HepG2 (cell line): Measurements from ENCODE around the gene COPS4. TPM values are rescaled to one million over a fixed set of nuclear protein-coding genes. Genes with fewer than 3 reads are reported as not detected.

Experiments
- BCLAF1 ChIP-seq: fragments of 450-650 bp; IDR thresholded peaks from 2 replicates; pipeline ENCODE4 v1.6.1; 2017; ENCODE audit warnings: mild to moderate bottlenecking
- FOXM1 ChIP-seq: sonication (generic); formaldehyde crosslinking; IDR thresholded peaks from 2 replicates; pipeline ENCODE4 v1.5.0; 2020; ENCODE audit warnings: missing genetic modification reagents
- ISX ChIP-seq: sonication (generic); formaldehyde crosslinking; conservative IDR thresholded peaks from 2 replicates; pipeline ENCODE4 v1.5.0; 2020; ENCODE audit warnings: missing genetic modification reagents
- LCORL ChIP-seq, 2 experiments: fragments of 450-650 bp in 1 of 2; sonication (generic) in 1 of 2; formaldehyde crosslinking in 1 of 2; IDR thresholded peaks; 2 replicates each; pipeline versions ENCODE4 v1.5.0 to v1.6.1; 2017 to 2020; ENCODE audit warnings: antibody characterized with exemption in 1 of 2, missing genetic modification reagents in 1 of 2
- MXD1 ChIP-seq: sonication (generic); formaldehyde crosslinking; IDR thresholded peaks from 2 replicates; pipeline ENCODE4 v1.4.0; 2020; ENCODE audit warnings: mild to moderate bottlenecking, missing genetic modification reagents
- XRCC5 ChIP-seq: fragments of 200-400 bp; formaldehyde crosslinking; optimal IDR thresholded peaks from 2 replicates; pipeline ENCODE3; 2017; ENCODE audit warnings: mild to moderate bottlenecking, low read length
- ZBTB7B ChIP-seq: sonication (generic); formaldehyde crosslinking; IDR thresholded peaks from 2 replicates; pipeline ENCODE4 v1.4.0; 2020; ENCODE audit warnings: missing genetic modification reagents
- ZNF235 ChIP-seq: sonication (generic); formaldehyde crosslinking; IDR thresholded peaks from 2 replicates; pipeline ENCODE4 v1.8.1; 2023; ENCODE audit warnings: mild to moderate bottlenecking, missing genetic modification reagents, borderline replicate concordance
- ZNF329 ChIP-seq: sonication (generic); formaldehyde crosslinking; IDR thresholded peaks from 2 replicates; pipeline ENCODE4 v1.9.0; 2021; ENCODE audit warnings: low read depth, mild to moderate bottlenecking, missing genetic modification reagents
- ZNF44 ChIP-seq: sonication (generic); formaldehyde crosslinking; IDR thresholded peaks from 2 replicates; pipeline ENCODE4 v1.5.1; 2020; ENCODE audit warnings: mild to moderate bottlenecking, missing genetic modification reagents
- ZNF567 ChIP-seq: sonication (generic); formaldehyde crosslinking; IDR thresholded peaks from 2 replicates; pipeline ENCODE4 v1.8.1; 2023; ENCODE audit warnings: mild to moderate bottlenecking, missing genetic modification reagents, borderline replicate concordance
- ZNF572 ChIP-seq: sonication (generic); formaldehyde crosslinking; IDR thresholded peaks from 2 replicates; pipeline ENCODE4 v1.5.1; 2020; ENCODE audit warnings: mild to moderate bottlenecking, missing genetic modification reagents
- ZSCAN29 ChIP-seq: sonication (generic); formaldehyde crosslinking; conservative IDR thresholded peaks from 2 replicates; pipeline ENCODE4 v1.4.0; 2020; ENCODE audit warnings: mild to moderate bottlenecking, missing genetic modification reagents
- polyA plus RNA-seq, 8 experiments: library from polyadenylated mRNA; depleted of rRNA in 3 of 8; stranded (reverse) in 7 of 8; unstranded in 1 of 8; fragments of >200 nt; fragmentation: Illumina TruSeq in 4 of 8; extraction: Trizol in 4 of 8; gene quantifications; 2 replicates each; pipeline versions ENCODE4 v1.2.1 to v1.2.3, GENCODE V29; 2011 to 2016; ENCODE audit warnings: low read depth in 4 of 8, missing spikeins in 1 of 8, mixed read lengths in 1 of 8; ENCODE audit not compliant: insufficient read depth in 1 of 8
- total RNA-seq, 5 experiments: library from RNA; depleted of rRNA; stranded (reverse); fragments of >200 nt; fragmentation: Illumina TruSeq; extraction: Trizol; gene quantifications; 2 replicates each; pipeline ENCODE4 v1.2.3, GENCODE V29; 2016; ENCODE audit warnings: low read depth in 1 of 5
- TF ChIP-seq, protein P1 (sequence below): sonication (generic); formaldehyde crosslinking; IDR thresholded peaks from 2 replicates; pipeline ENCODE4 v1.5.1; 2020; ENCODE audit warnings: mild to moderate bottlenecking, moderate library complexity, missing genetic modification reagents
- TF ChIP-seq, protein P2 (sequence below): sonication (generic); formaldehyde crosslinking; IDR thresholded peaks from 2 replicates; pipeline ENCODE4 v1.4.0; 2020; ENCODE audit warnings: mild to moderate bottlenecking, missing genetic modification reagents
- TF ChIP-seq, protein P3 (sequence below): sonication (generic); formaldehyde crosslinking; IDR thresholded peaks from 2 replicates; pipeline ENCODE4 v1.8.1; 2023; ENCODE audit warnings: missing genetic modification reagents, mild to moderate bottlenecking, borderline replicate concordance
- TF ChIP-seq, protein P4 (sequence below): sonication (generic); formaldehyde crosslinking; IDR thresholded peaks from 2 replicates; pipeline ENCODE4 v1.4.0; 2020; ENCODE audit warnings: missing genetic modification reagents

COPS4 gene
- total and polyA plus RNA-seq, 2 of the 13 experiments (the other 11 are each of a cell fraction or from before 2014, with no cell fraction given), result 28.8 to 52.5 TPM

- TF ChIP-seq BCLAF1 (no peak), XRCC5 (no peak), ZNF235 (CRISPR knock-in tag) (no peak), ZNF567 (CRISPR knock-in tag) (no peak), MXD1 (CRISPR knock-in tag) (no peak), LCORL (IDR thresholded peaks at IDR 0.05) (no peak), LCORL (CRISPR knock-in tag; IDR thresholded peaks at IDR 0.05) (peak; percentile 60; the same call in 1 of the 2 replicates), ZNF44 (CRISPR knock-in tag) (no peak), ZNF572 (no peak), ZBTB7B (CRISPR knock-in tag) (no peak), ZSCAN29 (no peak), ZNF329 (CRISPR knock-in tag) (no peak), ISX (CRISPR knock-in tag) (no peak), FOXM1 (CRISPR knock-in tag) (no peak)
- TF ChIP-seq, protein P1, sequence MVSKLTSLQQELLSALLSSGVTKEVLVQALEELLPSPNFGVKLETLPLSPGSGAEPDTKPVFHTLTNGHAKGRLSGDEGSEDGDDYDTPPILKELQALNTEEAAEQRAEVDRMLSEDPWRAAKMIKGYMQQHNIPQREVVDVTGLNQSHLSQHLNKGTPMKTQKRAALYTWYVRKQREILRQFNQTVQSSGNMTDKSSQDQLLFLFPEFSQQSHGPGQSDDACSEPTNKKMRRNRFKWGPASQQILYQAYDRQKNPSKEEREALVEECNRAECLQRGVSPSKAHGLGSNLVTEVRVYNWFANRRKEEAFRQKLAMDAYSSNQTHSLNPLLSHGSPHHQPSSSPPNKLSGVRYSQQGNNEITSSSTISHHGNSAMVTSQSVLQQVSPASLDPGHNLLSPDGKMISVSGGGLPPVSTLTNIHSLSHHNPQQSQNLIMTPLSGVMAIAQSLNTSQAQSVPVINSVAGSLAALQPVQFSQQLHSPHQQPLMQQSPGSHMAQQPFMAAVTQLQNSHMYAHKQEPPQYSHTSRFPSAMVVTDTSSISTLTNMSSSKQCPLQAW (CRISPR knock-in tag), result no peak; the same call in 1 of the 2 replicates
- TF ChIP-seq, protein P2, sequence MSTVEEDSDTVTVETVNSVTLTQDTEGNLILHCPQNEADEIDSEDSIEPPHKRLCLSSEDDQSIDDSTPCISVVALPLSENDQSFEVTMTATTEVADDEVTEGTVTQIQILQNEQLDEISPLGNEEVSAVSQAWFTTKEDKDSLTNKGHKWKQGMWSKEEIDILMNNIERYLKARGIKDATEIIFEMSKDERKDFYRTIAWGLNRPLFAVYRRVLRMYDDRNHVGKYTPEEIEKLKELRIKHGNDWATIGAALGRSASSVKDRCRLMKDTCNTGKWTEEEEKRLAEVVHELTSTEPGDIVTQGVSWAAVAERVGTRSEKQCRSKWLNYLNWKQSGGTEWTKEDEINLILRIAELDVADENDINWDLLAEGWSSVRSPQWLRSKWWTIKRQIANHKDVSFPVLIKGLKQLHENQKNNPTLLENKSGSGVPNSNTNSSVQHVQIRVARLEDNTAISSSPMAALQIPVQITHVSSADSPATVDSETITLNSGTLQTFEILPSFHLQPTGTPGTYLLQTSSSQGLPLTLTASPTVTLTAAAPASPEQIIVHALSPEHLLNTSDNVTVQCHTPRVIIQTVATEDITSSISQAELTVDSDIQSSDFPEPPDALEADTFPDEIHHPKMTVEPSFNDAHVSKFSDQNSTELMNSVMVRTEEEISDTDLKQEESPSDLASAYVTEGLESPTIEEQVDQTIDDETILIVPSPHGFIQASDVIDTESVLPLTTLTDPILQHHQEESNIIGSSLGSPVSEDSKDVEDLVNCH (CRISPR knock-in tag), result no peak
- TF ChIP-seq, protein P3, sequence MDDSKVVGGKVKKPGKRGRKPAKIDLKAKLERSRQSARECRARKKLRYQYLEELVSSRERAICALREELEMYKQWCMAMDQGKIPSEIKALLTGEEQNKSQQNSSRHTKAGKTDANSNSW (CRISPR knock-in tag), result no peak
- TF ChIP-seq, protein P4, sequence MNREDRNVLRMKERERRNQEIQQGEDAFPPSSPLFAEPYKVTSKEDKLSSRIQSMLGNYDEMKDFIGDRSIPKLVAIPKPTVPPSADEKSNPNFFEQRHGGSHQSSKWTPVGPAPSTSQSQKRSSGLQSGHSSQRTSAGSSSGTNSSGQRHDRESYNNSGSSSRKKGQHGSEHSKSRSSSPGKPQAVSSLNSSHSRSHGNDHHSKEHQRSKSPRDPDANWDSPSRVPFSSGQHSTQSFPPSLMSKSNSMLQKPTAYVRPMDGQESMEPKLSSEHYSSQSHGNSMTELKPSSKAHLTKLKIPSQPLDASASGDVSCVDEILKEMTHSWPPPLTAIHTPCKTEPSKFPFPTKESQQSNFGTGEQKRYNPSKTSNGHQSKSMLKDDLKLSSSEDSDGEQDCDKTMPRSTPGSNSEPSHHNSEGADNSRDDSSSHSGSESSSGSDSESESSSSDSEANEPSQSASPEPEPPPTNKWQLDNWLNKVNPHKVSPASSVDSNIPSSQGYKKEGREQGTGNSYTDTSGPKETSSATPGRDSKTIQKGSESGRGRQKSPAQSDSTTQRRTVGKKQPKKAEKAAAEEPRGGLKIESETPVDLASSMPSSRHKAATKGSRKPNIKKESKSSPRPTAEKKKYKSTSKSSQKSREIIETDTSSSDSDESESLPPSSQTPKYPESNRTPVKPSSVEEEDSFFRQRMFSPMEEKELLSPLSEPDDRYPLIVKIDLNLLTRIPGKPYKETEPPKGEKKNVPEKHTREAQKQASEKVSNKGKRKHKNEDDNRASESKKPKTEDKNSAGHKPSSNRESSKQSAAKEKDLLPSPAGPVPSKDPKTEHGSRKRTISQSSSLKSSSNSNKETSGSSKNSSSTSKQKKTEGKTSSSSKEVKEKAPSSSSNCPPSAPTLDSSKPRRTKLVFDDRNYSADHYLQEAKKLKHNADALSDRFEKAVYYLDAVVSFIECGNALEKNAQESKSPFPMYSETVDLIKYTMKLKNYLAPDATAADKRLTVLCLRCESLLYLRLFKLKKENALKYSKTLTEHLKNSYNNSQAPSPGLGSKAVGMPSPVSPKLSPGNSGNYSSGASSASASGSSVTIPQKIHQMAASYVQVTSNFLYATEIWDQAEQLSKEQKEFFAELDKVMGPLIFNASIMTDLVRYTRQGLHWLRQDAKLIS, result no peak
Observed at GRCh38 chr4:83010522-83011318, 24.3 kb upstream of the COPS4 start, which contains the start of gene LIN54 (continued).
